HepG2 (cell line): ENCODE data around the gene L1CAM. TPM values are rescaled to one million over a fixed set of nuclear protein-coding genes. Genes with fewer than 3 reads are reported as not detected.

Experiments used
- ATAC-seq: fragments of 200-7000 bp; cut with Tn5 transposase; 3 replicates; pipeline ENCODE4 v1.9.1; 2020; ENCODE audit warnings: mild to moderate bottlenecking, moderate library complexity
- BruUV-seq: library from RNA; stranded (reverse); fragments of 400-500 nt; replicated peaks from 2 replicates; lab custom pipeline; 2021; lab: Mats Ljungman, UMichigan
- CTCF ChIA-PET: fragments of 300-600 bp; formaldehyde crosslinking; extraction: SDS; loops from one replicate; lab custom pipeline; 2021; ENCODE audit warnings: low total read pairs, inconsistent platforms, low intra/inter-chr PET ratio; lab: Yijun Ruan, JAX
- POLR2A ChIA-PET: fragments of 350-600 bp; sonication (Branson Sonifier 250); formaldehyde crosslinking; loops from one replicate; lab custom pipeline; 2020; ENCODE audit warnings: antibody characterized with exemption, inconsistent platforms; lab: Yijun Ruan, JAX
- DNase-seq: peaks from one replicate; pipeline ENCODE4 v3.0.0-alpha.2; 2015; ENCODE audit warnings: low spot score
- FAIRE-seq: peaks from 3 replicates; lab custom pipeline; 2011; peaks lifted over from hg19 to GRCh38; lab: Jason Lieb, UNC
- H2AFZ ChIP-seq: one replicate; pipeline ENCODE4 v1.6.1; 2011; ENCODE audit warnings: low read length, inconsistent platforms
- H3K27ac ChIP-seq: fragments of 300-600 bp; 3 replicates; pipeline ENCODE4 v1.8.0; 2011; ENCODE audit warnings: mixed run types, mild to moderate bottlenecking, mixed read lengths, low read length, inconsistent platforms; ENCODE audit not compliant: insufficient read depth; ENCODE audit errors: extremely low read length
- H3K27me3 ChIP-seq, 2 experiments: fragments of 200-600 bp in 1 of 2; 2 replicates in 1 of 2; 3 replicates in 1 of 2; pipeline versions ENCODE4 v1.6.0 to v1.8.0; 2011; ENCODE audit warnings: low read length in 2 of 2, mild to moderate bottlenecking in 2 of 2, moderate library complexity in 2 of 2, inconsistent platforms in 1 of 2; ENCODE audit not compliant: insufficient read depth in 2 of 2, control insufficient read depth in 1 of 2
- H3K36me3 ChIP-seq, 2 experiments: fragments of 200-600 bp in 1 of 2; replicated peaks in 1 of 2; 2 replicates in 1 of 2; 3 replicates in 1 of 2; pipeline versions ENCODE4 v1.5.1 to v1.8.0; 2011; ENCODE audit warnings: low read length in 2 of 2, inconsistent platforms in 1 of 2; ENCODE audit not compliant: insufficient read depth in 2 of 2, control insufficient read depth in 1 of 2
- H3K4me1 ChIP-seq: 2 replicates; pipeline ENCODE4 v1.5.1; 2012; ENCODE audit warnings: low read length, inconsistent platforms; ENCODE audit not compliant: insufficient read depth
- H3K4me2 ChIP-seq: 2 replicates; pipeline ENCODE4 v1.6.0; 2011; ENCODE audit warnings: low read depth, low read length, inconsistent platforms
- H3K4me3 ChIP-seq, 3 experiments: fragments of 200-600 bp in 1 of 3; sonication (generic), shearing (Covaris generic) in 1 of 3; replicated peaks in 1 of 3; 2 replicates each; pipeline ENCODE4 v1.5.1; 2011 to 2016; ENCODE audit warnings: low read length in 3 of 3, inconsistent platforms in 2 of 3, low read depth in 2 of 3, mild to moderate bottlenecking in 2 of 3, control low read depth in 1 of 3, mixed read lengths in 1 of 3; ENCODE audit not compliant: insufficient read depth in 1 of 3
- H3K79me2 ChIP-seq: one replicate; pipeline ENCODE4 v1.6.1; 2011; ENCODE audit warnings: low read length, inconsistent platforms; ENCODE audit not compliant: insufficient read depth
- H3K9ac ChIP-seq: 2 replicates; pipeline ENCODE4 v1.6.0; 2011; ENCODE audit warnings: mild to moderate bottlenecking, low read depth, low read length, inconsistent platforms; ENCODE audit not compliant: insufficient read depth
- H3K9me3 ChIP-seq: 2 replicates; pipeline ENCODE4 v1.5.1; 2012; ENCODE audit warnings: mild to moderate bottlenecking, low read length
- H4K20me1 ChIP-seq: 2 replicates; pipeline ENCODE4 v1.6.0; 2011; ENCODE audit warnings: inconsistent platforms, mild to moderate bottlenecking, low read length, moderate library complexity; ENCODE audit not compliant: insufficient read depth
- NCOA1 ChIP-seq: sonication (generic); formaldehyde crosslinking; IDR thresholded peaks from 2 replicates; pipeline ENCODE4 v1.9.0; 2021; ENCODE audit warnings: missing genetic modification reagents
- TFDP2 ChIP-seq: sonication (generic); formaldehyde crosslinking; IDR thresholded peaks from 2 replicates; pipeline ENCODE4 v1.4.0; 2020; ENCODE audit warnings: missing genetic modification reagents
- ZFP36 ChIP-seq: fragments of 150-350 bp; IDR thresholded peaks from 2 replicates; pipeline ENCODE4 v1.6.1; 2018; ENCODE audit warnings: borderline replicate concordance, low read length, low read depth; ENCODE audit not compliant: partially characterized antibody
- ZNF891 ChIP-seq: sonication (generic); formaldehyde crosslinking; IDR thresholded peaks from 2 replicates; pipeline ENCODE4 v1.5.0; 2020; ENCODE audit warnings: mild to moderate bottlenecking, missing genetic modification reagents
- WGBS: methylation state at CpG from one replicate; pipeline ENCODE4 v1.1.6; 2017; ENCODE audit warnings: low lambda C conversion rate; 5-methylcytosine and 5-hydroxymethylcytosine counted together
- in situ Hi-C: cut with HindIII; loops from 2 replicates; pipeline ENCODE4 v1.10.0; 2017; ENCODE audit warnings: low pct_unique_long_range_greater_than_20kb; ENCODE audit not compliant: extremely low pct_ligation_motif_present
- intact Hi-C: fragments of 100-400 bp; cut with micrococcal nuclease; formaldehyde crosslinking; loops from one replicate; pipeline ENCODE4 v1.10.0; 2022; ENCODE audit not compliant: unreplicated experiment
- polyA plus RNA-seq, 8 experiments: library from polyadenylated mRNA; depleted of rRNA in 3 of 8; stranded (reverse) in 7 of 8; unstranded in 1 of 8; fragments of >200 nt; fragmentation: Illumina TruSeq in 4 of 8; extraction: Trizol in 4 of 8; gene quantifications; 2 replicates each; pipeline versions ENCODE4 v1.2.1 to v1.2.3, GENCODE V29; 2011 to 2016; ENCODE audit warnings: low read depth in 4 of 8, missing spikeins in 1 of 8, mixed read lengths in 1 of 8; ENCODE audit not compliant: insufficient read depth in 1 of 8
- total RNA-seq, 5 experiments: library from RNA; depleted of rRNA; stranded (reverse); fragments of >200 nt; fragmentation: Illumina TruSeq; extraction: Trizol; gene quantifications; 2 replicates each; pipeline ENCODE4 v1.2.3, GENCODE V29; 2016; ENCODE audit warnings: low read depth in 1 of 5
- TF ChIP-seq, protein P1 (sequence below): sonication (generic); formaldehyde crosslinking; IDR thresholded peaks from 2 replicates; pipeline ENCODE4 v1.8.1; 2023; ENCODE audit warnings: mild to moderate bottlenecking, missing genetic modification reagents, borderline replicate concordance

L1CAM gene
- total and polyA plus RNA-seq, 2 of the 13 experiments (the other 11 are each of a cell fraction or from before 2014, with no cell fraction given), result 1.4 to 2.0 TPM

DNA sequence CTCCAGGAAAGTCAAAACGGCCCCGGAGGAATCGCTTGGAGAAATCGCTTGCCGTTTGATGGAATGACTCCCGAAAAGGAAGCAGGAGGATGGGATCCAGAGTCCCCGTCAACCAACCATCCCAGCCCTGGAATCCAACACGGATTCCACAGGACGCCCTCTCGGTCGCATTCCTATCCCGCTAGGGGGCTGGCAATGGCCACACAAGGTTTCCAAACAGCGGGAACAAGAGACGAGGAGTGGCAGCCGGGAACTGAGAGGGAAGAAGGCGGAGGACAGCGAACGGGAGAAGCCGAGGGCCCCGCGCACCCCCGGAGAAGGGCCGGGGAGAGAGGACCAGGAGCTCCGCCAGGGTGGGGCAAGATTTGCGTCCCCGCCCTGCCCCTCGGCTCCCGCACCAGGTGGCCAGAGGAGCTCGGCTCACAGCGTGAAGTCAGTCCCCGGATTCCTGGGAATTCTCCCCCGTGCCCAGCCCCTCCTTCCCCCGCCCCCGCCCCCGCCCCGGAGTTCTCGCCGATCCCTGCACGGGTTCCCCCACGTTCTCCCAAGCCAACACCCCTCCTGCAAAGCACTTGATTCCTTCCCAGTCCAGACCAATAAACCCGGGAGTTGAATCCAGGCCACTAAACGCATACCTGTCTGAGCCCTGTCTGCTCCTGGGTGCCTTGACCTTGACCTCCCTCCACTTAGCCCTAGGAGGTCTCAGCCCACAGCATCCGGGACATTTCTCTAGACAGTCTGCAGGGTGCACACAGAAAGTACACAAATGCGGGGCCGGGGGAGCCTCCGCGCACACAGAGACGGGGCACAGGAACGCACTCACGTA lies 57.0 kb downstream of the L1CAM start:
- H2AFZ ChIP-seq, result no peak overlapping the region
- H3K27ac ChIP-seq, result no peak overlapping the region
- in situ Hi-C loops (no loop called here), intact Hi-C loops (no loop called here)
- H3K9ac ChIP-seq, result no peak overlapping the region
- H3K4me3 ChIP-seq, result no peak overlapping the region
- BruUV-seq, result no TSS peak
- no peak for FAIRE-seq
- TF ChIP-seq, protein P1, sequence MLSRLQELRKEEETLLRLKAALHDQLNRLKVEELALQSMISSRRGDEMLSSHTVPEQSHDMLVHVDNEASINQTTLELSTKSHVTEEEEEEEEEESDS (CRISPR knock-in tag), result no peak
- peaks cover 3 to 42% of the 10 kb centered on the region in 2 experiments; a peak in 3 of 5 replicates for H3K27me3 ChIP-seq
- 32% methylated on average over 15 of the region's 50 CpGs for WGBS
- ChIA-PET CTCF (no interaction called here), POLR2A (no interaction called here)
- H4K20me1 ChIP-seq, result no peaks in the 10 kb centered on the region
- no peak overlapping the region; the same call in 1 of the 2 replicates for H3K4me2 ChIP-seq
- no peaks in the 10 kb centered on the region for H3K4me1 ChIP-seq
- no peaks in the 10 kb centered on the region for H3K79me2 ChIP-seq
- no peaks in the 10 kb centered on the region for H3K36me3 ChIP-seq
- peak; percentile 2 for DNase-seq
- ATAC-seq, result peak; percentile 52
- H3K9me3 ChIP-seq, result no peaks in the 10 kb centered on the region

DNA sequence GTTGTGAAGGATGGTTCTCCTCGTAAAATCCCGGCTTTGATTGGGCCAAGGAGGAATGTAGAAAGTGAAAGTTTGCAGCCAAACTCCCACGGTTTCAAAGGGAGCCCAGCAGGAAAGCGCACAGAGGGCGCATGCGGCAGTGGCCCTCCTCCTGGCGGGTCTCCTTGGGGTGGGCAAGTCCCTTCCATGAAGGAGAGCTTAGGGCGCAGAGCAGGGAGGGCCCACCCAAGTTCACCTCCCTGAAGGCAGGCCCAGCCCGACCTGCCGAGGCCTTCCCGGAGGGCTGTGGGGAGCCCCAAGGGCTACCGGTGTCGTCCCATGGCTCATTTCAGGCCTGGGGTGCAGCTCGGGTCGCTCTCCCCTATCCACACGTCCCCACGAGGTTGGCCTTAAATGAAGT lies 57.7 kb downstream of the L1CAM start:
- no peak overlapping the region for H3K27ac ChIP-seq
- ATAC-seq (no peak), FAIRE-seq (no peak), DNase-seq (no peak)
- no TSS peak for BruUV-seq
- H3K4me1 ChIP-seq, result no peaks in the 10 kb centered on the region
- CTCF ChIA-PET, result no interaction called here
- no peaks in the 10 kb centered on the region for H4K20me1 ChIP-seq
- no peak overlapping the region for H3K4me3 ChIP-seq
- WGBS, result no CpG with 5 or more reads among the region's 17 CpGs
- no peaks in the 10 kb centered on the region for H3K79me2 ChIP-seq
- H3K9me3 ChIP-seq, result no peaks in the 10 kb centered on the region
- H3K36me3 ChIP-seq, result no peaks in the 10 kb centered on the region
- no peak overlapping the region for H2AFZ ChIP-seq
- TF ChIP-seq TFDP2 (CRISPR knock-in tag), result no peak
- TF ChIP-seq NCOA1, result no peak
- TF ChIP-seq ZNF891 (CRISPR knock-in tag), result no peak
- TF ChIP-seq ZFP36, result no peak
- in situ Hi-C loops (no loop called here), intact Hi-C loops (no loop called here)
- peaks cover 4 to 42% of the 10 kb centered on the region in 2 experiments; a peak in 4 of 5 replicates for H3K27me3 ChIP-seq
- H3K9ac ChIP-seq, result no peak overlapping the region
- H3K4me2 ChIP-seq, result no peak overlapping the region
- POLR2A ChIA-PET, result no interaction called here
